ENCODE results near the gene HIPK2.

DNA sequence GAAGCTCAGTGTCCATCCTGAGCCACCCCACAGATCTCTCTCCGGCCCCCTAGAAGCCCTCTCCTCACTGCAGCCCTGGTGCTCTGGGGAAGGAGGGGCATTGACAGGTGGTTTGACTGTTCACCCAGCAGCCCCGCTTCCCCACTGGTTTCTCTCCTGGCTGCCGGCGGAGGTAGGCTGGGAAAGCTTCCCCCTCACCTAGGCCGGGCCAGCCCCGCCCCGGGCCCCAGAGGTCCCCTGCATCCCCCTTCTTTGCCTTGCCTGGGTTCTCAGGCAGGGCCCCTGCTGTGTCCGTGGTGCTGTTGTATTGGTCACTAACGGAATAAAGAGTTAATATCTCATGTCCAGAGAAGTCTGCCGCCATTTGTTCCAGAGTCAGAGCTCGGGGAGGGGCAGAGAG, 233.2 kb downstream of the HIPK2 start:
- TF ChIP-seq, protein P1, sequence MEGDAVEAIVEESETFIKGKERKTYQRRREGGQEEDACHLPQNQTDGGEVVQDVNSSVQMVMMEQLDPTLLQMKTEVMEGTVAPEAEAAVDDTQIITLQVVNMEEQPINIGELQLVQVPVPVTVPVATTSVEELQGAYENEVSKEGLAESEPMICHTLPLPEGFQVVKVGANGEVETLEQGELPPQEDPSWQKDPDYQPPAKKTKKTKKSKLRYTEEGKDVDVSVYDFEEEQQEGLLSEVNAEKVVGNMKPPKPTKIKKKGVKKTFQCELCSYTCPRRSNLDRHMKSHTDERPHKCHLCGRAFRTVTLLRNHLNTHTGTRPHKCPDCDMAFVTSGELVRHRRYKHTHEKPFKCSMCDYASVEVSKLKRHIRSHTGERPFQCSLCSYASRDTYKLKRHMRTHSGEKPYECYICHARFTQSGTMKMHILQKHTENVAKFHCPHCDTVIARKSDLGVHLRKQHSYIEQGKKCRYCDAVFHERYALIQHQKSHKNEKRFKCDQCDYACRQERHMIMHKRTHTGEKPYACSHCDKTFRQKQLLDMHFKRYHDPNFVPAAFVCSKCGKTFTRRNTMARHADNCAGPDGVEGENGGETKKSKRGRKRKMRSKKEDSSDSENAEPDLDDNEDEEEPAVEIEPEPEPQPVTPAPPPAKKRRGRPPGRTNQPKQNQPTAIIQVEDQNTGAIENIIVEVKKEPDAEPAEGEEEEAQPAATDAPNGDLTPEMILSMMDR (optimal IDR thresholded peaks at IDR 0.05 in 1 of 3, IDR thresholded peaks at IDR 0.05 in 1 of 3, conservative IDR thresholded peaks at IDR 0.05 in 1 of 3; ENCODE audit: extremely low read depth in 1 of 3, insufficient read depth in 2 of 3, low read length in 3 of 3), result no peak
- no peak for TF ChIP-seq EZH2 (IDR thresholded peaks at IDR 0.05; ENCODE audit: low read length)
